NCI-H526 (cell line): ENCODE results near the gene MATN1.
A peak's percentile ranks its signal among the peaks of the same experiment; 100 is the strongest.
"Not testable (repeated sequence)": the region's sequence is repeated elsewhere in the genome, so short reads cannot be mapped to it uniquely, and the experiment has no call there.

Experiments used
- DNase-seq, 2 experiments: peaks; one replicate each; lab custom pipeline; 2025; lab: John Stamatoyannopoulos, UW

The MATN1 gene

GRCh38 chr1:30696831-30697230 lies 26.6 kb downstream of the MATN1 start:
- no peak for DNase-seq

- no peak for DNase-seq
These were observed 27.9 kb downstream of the MATN1 start for GRCh38 chr1:30695439-30695841.

GRCh38 chr1:30694280-30695175 lies 28.9 kb downstream of the MATN1 start:
- peak; percentile 84 to 91 for DNase-seq

GRCh38 chr1:30693822-30694221 lies 29.6 kb downstream of the MATN1 start:
- DNase-seq, result no peak

GRCh38 chr1:30693366-30693765 lies 30.0 kb downstream of the MATN1 start:
- no peak for DNase-seq

- DNase-seq, result no peak
These were observed 30.5 kb downstream of the MATN1 start for GRCh38 chr1:30692948-30693301.

GRCh38 chr1:30692201-30692947 lies 31.0 kb downstream of the MATN1 start:
- DNase-seq, result no peak

- no peak for DNase-seq
These were observed 31.9 kb downstream of the MATN1 start for GRCh38 chr1:30691480-30691879.

GRCh38 chr1:30689901-30690645 lies 33.3 kb downstream of the MATN1 start:
- DNase-seq, result no peak

GRCh38 chr1:30688920-30689794 lies 34.2 kb downstream of the MATN1 start:
- DNase-seq, result no peak

- DNase-seq, result not testable (repeated sequence)
These were observed 34.9 kb downstream of the MATN1 start for GRCh38 chr1:30688516-30688915.

GRCh38 chr1:30687886-30688285 lies 35.5 kb downstream of the MATN1 start:
- no peak for DNase-seq

- no peak for DNase-seq
These were observed 37.0 kb downstream of the MATN1 start for GRCh38 chr1:30686236-30686935.

- no peak for DNase-seq
These were observed 37.6 kb downstream of the MATN1 start for GRCh38 chr1:30685796-30686165.

- peak; percentile 77 to 95 for DNase-seq
These were observed 38.2 kb downstream of the MATN1 start for GRCh38 chr1:30684881-30685795.

GRCh38 chr1:30684259-30684658 lies 39.1 kb downstream of the MATN1 start:
- no peak for DNase-seq

- DNase-seq, result no peak
These were observed 39.7 kb downstream of the MATN1 start for GRCh38 chr1:30683699-30684098.

- no peak for DNase-seq
These were observed 40.7 kb downstream of the MATN1 start for GRCh38 chr1:30682396-30683275.

- no peak for DNase-seq
These were observed 41.6 kb downstream of the MATN1 start for GRCh38 chr1:30681782-30682181.
